Measurements from ENCODE around the gene DSCAML1.

The DSCAML1 gene

DNA sequence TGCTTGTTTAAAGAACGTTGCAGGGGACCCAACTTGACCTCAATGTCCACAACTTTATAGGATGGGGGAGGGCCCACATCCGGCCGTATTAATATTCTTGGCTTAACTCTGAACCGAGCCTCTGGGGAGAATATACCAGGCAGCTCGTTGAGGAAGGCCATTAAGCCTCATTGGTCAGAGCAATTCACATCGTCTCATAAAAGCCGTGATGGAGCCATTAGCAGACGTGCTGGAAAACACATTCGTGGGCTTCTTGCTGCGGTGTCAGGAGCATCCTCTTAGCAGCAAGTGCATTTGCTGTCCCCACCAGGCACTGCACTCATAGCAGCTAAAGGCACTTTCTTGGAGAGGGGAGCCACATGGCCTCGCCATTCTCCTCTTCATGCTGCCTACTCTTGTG, 14.9 kb downstream of the DSCAML1 start:
- no peak for TF ChIP-seq CTCF (IDR thresholded peaks at IDR 0.05)
- intact Hi-C loops (cut with DNase I; ENCODE audit: low total_unique reads): no loop called here
- Histone ChIP-seq H3K27me3 (peaks cover 0 to 59% of the 10 kb centered on the region in 2 donors), H3K36me3 (no peaks in the 10 kb centered on the region), H3K4me3 (no peak overlapping the region), H3K4me1 (no peaks in the 10 kb centered on the region), H3K9me3 (no peaks in the 10 kb centered on the region), H3K27ac (no peak overlapping the region)
- DNase-seq: no peak

- H3K27me3 ChIP-seq: peaks cover 0 to 59% of the 10 kb centered on the region in 2 donors
- no peaks in the 10 kb centered on the region for H3K9me3 ChIP-seq
- no peak for TF ChIP-seq CTCF (IDR thresholded peaks at IDR 0.05)
- no peak overlapping the region for H3K4me3 ChIP-seq
- intact Hi-C loops (cut with DNase I; ENCODE audit: low total_unique reads): no loop called here
- no peaks in the 10 kb centered on the region for H3K36me3 ChIP-seq
- DNase-seq: no peak
- no peak overlapping the region for H3K27ac ChIP-seq
- no peaks in the 10 kb centered on the region for H3K4me1 ChIP-seq
Measured at GRCh38 chr11:117781627-117782026, 15.4 kb downstream of the DSCAML1 start.

DNA sequence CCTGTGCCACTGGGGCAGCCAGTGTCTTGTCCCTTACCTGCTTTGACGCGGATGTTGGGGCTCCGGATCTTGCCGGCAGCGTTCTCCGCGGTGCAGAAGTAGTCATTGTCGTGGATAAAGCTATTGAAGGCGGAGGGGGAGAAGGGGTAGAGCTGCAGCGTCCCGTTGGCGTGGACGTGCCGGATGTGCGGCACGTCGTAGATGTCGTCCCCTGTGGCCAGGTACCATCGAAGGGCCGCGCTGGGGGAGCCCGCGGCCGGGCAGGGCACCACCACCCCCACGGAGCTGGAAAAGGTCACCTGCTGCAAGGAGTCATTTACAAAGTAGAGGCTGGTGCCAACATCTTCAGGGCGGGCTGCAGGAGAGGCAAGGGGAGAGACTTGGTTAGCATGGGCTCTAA, 16.6 kb downstream of the DSCAML1 start:
- intact Hi-C loops (cut with DNase I; ENCODE audit: low total_unique reads): no loop called here
- Histone ChIP-seq H3K9me3 (no peaks in the 10 kb centered on the region), H3K27ac (no peak overlapping the region), H3K36me3 (no peaks in the 10 kb centered on the region), H3K27me3 (peaks cover 0 to 56% of the 10 kb centered on the region in 2 donors), H3K4me3 (no peak overlapping the region), H3K4me1 (no peaks in the 10 kb centered on the region)
- TF ChIP-seq CTCF (IDR thresholded peaks at IDR 0.05): no peak
- no peak for DNase-seq

DNA sequence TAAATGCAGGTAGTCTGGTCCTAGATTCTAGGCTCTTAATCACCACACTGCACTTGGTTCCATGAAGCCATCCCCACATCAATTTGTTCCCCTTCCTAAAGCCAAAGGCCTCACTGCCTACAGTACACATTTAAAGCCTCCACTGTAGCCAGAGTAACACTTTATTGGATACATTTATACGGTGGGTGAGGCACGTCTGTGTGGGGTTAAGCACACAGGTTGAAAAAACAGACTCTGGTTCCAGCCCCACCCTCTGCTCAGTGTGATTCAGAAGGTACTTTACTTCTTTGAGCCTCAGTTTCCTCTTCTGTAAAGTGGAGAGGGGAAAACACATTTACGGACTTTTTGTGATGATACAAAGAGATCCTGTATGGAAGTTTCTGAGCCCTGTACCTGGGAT, 22.5 kb downstream of the DSCAML1 start:
- H3K4me1 ChIP-seq: no peaks in the 10 kb centered on the region
- H3K4me3 ChIP-seq: no peak overlapping the region
- no peaks in the 10 kb centered on the region for H3K36me3 ChIP-seq
- H3K27ac ChIP-seq: no peak overlapping the region
- H3K9me3 ChIP-seq: no peaks in the 10 kb centered on the region
- TF ChIP-seq CTCF (IDR thresholded peaks at IDR 0.05): no peak
- intact Hi-C loops (cut with DNase I; ENCODE audit: low total_unique reads): no loop called here
- no peak for DNase-seq
- peaks cover 0 to 20% of the 10 kb centered on the region in 2 donors for H3K27me3 ChIP-seq

DNA sequence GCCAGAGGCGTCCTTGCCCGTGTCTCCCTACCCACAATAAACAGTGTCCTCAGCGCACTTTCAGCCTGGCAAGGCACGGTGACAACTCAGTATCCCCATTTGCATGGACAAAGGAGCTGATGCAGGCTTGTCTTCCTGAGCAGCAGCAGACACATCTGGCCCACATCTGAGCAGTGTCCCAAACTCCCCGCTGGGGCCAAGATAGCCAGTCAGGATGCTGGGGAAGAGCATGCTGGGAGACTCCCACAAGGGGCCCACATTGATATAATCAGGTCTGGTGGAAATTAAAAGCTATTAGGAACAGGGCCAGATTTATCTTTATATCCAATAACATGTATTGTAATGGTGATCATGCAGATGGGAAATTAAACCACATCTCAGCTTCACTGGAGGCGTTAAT, 24.7 kb downstream of the DSCAML1 start:
- DNase-seq: no peak
- Histone ChIP-seq H3K9me3 (no peaks in the 10 kb centered on the region), H3K4me3 (no peak overlapping the region), H3K4me1 (no peaks in the 10 kb centered on the region), H3K27ac (no peak overlapping the region), H3K36me3 (no peaks in the 10 kb centered on the region), H3K27me3 (peaks cover 0 to 7% of the 10 kb centered on the region in 2 donors)
- intact Hi-C loops (cut with DNase I; ENCODE audit: low total_unique reads): no loop called here
- TF ChIP-seq CTCF (IDR thresholded peaks at IDR 0.05): no peak

DNA sequence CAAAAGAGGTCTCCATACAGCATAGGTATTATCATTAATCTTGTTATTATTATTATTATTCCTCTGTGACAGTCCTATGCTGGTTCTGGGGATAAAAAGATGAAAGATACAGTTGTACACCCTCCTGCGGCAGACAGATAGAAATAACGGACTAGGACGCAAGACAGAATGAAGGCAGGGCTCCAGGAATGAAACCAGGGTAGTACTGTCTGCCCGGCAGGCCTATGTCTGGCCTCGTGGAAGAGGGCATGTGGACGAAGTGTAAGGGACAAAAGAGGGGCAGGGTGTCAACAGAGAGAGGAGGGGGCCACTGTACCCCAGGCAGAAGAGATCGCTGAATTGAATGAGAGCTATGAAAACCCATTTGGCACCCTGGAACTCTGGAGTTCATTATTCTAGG, 25.2 kb downstream of the DSCAML1 start:
- Histone ChIP-seq H3K36me3 (no peaks in the 10 kb centered on the region), H3K27me3 (peaks cover 0 to 8% of the 10 kb centered on the region in 2 donors), H3K4me3 (no peak overlapping the region), H3K4me1 (no peaks in the 10 kb centered on the region), H3K27ac (no peak overlapping the region), H3K9me3 (no peaks in the 10 kb centered on the region)
- no peak for DNase-seq
- intact Hi-C loops (cut with DNase I; ENCODE audit: low total_unique reads): no loop called here
- TF ChIP-seq CTCF (IDR thresholded peaks at IDR 0.05): no peak
